HG03139 (cell line): ENCODE measurements around the gene ZDHHC17.
"Not testable (repeated sequence)": the region's sequence is repeated elsewhere in the genome, so short reads cannot be mapped to it uniquely, and the experiment has no call there.

Experiments
- ATAC-seq: cut with Tn5 transposase; IDR thresholded peaks from one replicate; pipeline ENCODE4 v1.9.1; 2021; ENCODE audit not compliant: unreplicated experiment

The ZDHHC17 gene, protein sequence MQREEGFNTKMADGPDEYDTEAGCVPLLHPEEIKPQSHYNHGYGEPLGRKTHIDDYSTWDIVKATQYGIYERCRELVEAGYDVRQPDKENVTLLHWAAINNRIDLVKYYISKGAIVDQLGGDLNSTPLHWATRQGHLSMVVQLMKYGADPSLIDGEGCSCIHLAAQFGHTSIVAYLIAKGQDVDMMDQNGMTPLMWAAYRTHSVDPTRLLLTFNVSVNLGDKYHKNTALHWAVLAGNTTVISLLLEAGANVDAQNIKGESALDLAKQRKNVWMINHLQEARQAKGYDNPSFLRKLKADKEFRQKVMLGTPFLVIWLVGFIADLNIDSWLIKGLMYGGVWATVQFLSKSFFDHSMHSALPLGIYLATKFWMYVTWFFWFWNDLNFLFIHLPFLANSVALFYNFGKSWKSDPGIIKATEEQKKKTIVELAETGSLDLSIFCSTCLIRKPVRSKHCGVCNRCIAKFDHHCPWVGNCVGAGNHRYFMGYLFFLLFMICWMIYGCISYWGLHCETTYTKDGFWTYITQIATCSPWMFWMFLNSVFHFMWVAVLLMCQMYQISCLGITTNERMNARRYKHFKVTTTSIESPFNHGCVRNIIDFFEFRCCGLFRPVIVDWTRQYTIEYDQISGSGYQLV

GRCh38 chr12:76763746-76764675 lies at the start of gene ZDHHC17:
TSS of gene ZDHHC17 (plus strand) at chr12:76764115. CDS start at chr12:76764237, 122 bp downstream.
- peak; percentile 93 for ATAC-seq

DNA sequence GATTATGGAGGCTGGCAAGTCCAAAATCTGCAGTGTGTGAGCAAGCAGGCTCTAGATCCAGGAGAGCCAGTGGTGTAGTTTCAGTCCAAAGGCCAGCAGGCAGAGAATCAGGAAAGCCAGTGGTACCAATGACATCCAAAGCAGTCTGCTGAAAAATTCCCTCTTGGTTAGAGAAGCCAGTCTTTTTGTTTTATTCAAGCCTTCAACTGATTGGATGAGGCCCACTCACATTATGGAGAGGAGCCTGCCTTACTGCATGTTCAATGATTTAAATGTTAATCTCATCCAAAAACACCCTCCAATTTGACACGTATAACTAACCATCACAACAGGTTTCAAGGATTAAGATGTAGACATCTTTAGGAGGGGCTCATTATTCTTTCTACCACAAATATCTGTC lies 49.5 kb upstream of the ZDHHC17 start:
- no peak for ATAC-seq

DNA sequence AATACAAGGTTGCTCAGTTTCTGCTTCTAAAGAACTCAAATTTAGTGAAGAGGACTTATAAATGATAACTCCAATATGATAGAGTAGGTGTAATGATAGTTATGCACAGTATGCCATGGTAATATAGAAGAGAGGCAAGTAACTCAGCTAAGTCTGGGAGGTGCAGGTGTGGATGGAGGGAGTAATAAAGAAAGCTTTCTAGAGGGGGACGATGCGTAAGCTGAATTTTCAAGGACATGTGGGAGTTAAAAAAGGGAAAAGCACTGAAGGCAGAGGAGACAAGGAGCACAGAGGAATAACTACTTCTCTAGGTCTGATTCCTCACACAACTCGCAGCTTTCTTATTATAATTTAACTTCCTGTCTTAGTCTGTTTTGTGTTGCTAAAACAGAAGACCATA lies 49.1 kb upstream of the ZDHHC17 start:
- no peak for ATAC-seq

DNA sequence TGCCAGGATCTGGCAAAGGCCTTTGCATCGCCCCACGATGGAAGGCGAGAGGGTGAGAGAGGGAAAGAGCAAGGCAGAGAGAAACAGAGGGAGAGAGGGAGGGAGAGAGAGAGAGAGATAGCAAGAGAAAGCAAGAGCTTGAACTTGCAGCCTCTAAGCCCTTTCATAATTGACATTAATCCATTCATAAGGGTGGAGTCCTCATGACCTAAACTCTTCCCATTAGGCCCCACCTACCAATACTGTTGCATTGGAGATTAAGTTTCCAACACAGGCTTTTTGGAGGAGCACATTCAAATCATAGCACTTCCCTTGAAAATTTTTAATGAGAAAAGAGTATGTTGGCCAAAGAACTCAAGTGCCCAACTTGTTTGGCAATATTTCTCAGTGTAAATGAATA lies 48.6 kb upstream of the ZDHHC17 start:
- ATAC-seq: no peak

DNA sequence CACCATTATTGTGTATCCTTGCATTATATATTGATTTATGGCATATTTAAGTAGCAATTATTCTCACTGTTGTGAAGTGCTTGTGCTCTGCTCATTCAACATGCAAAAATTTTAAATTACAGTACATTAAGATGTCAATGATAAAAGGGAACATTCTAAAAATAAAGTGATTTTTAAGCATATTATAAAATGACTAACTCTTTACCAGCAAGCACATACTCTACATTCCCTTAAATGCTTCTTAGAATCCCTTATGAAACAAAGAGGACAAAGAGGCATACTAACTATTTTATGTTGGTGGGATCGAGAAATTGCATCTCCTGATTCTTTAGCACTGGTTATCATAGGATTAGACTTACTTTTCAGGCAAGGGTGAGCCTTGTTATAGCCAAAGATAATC lies 46.6 kb upstream of the ZDHHC17 start:
- ATAC-seq: no peak

DNA sequence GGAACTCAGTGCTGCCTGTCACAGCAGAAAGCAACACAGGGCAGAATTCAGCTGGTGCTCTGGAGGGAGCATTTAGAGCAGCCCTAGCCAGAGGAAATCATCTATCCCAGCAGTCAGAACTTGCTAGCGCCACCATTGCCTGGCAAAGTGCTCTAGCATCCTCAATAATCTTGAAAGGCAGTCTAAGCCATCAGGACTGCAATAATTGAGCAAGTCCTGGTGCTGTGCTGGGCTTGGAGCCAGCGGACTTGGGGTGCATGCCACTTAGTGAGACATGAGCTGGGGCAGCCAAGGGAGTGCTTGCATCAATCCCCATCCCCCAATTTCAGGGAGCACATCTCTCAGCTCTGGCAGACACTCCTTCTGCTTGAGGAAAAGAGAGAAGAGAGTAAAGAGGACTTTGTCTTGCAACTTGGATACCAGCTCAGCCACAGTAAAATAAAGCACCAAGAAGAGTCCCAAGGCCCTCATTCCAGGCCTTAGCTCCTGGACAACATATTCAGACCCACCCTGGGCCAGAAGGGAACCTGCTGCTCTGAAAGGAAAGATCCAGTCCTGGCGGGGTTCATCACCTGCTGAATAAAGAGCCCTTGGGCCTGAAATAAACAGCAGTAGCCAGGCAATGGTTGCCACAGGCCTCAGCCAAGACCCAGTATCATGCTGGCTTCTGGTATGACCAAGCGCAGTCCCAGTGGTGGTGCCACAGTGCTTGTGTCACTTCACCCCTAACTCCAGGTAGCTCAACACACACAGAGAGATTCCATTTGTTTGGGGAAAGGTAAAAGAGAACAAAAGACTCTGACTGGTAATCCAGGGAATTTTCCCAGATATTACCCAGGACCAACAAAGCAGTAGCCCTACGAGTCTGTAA lies 44.5 kb upstream of the ZDHHC17 start:
- no peak for ATAC-seq

DNA sequence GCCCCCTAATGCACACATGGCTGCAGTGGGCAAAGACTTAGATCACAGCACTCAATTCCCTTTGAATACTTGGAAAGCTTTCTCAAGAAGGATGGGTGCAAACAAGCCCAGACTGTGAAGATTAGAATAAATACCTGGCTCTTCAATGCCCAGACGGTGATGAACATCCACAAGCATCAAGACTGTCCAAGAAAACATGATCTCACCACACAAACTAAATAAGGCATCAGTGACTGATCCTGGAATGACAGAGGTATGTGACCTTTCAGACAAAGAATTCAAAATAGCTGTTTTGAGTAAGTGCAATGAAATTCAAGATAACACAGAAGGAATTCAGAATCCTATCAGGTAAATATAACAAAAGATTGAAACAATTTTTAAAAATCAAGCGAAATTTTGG lies 43.8 kb upstream of the ZDHHC17 start:
- no peak for ATAC-seq

DNA sequence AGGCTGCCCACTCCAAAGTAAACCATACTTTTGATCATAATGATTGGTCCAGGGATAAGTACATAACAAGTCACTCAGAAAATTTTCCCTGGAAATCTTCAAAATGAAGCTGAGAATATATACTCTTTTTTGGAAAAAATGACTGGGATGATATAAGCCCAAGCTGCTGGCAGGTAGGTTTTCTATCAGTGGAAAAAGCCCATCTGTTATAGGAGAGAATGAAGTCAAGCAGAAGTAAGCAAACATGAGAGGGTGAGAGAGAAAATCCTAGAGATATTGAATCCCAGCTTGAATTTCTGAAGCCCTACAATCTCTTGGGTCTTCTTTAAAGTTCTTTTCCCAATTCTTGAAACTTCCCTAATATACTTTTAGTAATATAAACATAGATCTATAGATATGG lies 37.3 kb upstream of the ZDHHC17 start:
- ATAC-seq: no peak

DNA sequence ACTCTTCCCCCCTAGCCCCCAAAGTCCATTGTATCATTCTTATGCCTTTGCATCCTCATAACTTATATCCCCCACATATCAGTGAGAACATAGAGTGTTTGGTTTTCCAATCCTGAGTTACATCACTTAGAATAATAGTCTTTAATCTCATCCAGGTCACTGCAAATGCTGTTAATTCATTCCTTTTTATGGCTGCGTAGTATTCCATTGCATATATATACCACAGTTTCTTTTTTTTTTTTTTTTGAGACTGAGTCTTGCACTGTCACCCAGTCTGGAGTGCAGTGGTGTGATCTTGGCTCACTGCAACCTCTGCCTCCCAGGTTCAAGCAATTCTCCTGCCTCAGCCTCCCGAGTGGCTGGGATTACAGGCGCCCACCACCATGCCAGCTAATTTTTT lies 31.7 kb upstream of the ZDHHC17 start:
- ATAC-seq: not testable (repeated sequence)

- not testable (repeated sequence) for ATAC-seq
Observed at GRCh38 chr12:76737689-76738088, 26.2 kb upstream of the ZDHHC17 start.

DNA sequence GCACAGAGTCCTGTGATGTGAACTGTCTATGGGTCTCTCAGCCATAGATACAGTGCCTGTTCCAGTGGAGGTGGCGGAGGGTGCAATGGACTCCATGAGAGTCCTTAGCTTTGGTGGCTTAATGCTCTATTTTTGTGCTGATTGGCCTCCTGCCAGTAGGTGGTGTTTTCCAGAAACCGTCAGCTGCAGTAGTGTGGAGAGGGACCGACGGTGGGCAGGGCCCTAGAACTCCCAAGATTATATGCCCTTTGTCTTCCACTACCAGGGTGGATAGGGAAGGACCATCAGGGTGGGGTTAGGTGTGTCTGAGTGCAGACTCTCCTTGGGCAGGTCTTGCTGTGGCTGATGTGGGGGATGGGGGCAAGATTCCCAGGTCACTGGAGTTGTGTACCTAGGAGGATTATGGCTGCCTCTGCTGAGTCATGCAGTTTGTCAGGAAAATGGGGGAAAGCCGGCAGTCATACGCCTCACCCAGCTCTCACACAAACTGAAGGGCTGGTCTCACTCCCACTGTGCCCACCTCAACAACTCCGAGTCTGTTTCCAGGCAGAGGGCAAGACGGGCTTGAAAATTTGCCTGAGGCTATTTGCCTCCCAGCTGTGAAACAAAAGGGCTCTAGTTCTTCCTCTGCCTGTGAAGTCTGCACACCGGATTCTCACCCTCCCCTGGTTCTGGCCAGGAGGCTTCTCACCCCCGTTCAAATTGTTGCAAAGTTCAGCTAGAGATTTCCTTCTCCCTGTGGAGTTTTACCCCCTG lies 24.9 kb upstream of the ZDHHC17 start:
- ATAC-seq: no peak

- no peak for ATAC-seq
Observed at GRCh38 chr12:76739896-76740295, 24.0 kb upstream of the ZDHHC17 start.

- ATAC-seq: no peak
Observed at GRCh38 chr12:76740501-76740900, 23.4 kb upstream of the ZDHHC17 start.

DNA sequence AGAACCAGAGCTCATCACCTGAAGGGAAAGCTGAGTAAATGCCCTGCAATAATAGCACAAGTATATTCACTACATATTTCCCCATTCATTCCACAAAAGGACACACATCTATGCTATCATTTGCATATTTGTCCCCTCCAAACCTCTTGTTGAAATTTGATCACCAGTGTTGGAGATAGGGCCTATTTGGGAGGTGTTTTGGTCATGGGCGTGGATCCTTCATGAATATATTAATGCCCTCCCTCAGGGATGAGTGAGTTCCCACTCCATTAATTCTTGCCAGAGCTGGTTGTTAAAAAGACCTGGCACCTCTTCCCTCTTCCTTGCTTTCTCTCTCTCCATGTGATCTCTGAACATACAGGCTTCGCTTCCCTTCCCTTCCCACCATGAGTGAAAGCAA lies 18.6 kb upstream of the ZDHHC17 start:
- ATAC-seq: no peak

DNA sequence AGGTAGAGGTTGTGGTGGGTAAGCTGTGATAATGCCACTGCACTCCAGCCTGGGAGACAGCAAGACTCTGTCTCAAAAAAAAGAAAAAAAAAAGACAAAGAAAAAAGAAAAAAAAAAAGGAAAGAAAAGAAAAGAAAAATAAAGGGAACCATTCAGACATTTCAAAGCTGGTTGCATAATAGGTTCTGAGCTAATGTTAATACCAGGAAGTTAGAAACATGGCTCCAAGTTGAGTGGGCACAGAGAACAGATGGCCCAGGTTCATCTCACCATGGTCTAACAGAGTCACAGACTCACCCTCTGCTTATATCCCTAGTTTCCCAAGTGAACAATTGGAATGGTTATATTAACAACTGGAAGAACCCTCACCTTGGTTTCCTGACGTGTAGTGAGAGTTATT lies 17.4 kb upstream of the ZDHHC17 start:
- no peak for ATAC-seq

DNA sequence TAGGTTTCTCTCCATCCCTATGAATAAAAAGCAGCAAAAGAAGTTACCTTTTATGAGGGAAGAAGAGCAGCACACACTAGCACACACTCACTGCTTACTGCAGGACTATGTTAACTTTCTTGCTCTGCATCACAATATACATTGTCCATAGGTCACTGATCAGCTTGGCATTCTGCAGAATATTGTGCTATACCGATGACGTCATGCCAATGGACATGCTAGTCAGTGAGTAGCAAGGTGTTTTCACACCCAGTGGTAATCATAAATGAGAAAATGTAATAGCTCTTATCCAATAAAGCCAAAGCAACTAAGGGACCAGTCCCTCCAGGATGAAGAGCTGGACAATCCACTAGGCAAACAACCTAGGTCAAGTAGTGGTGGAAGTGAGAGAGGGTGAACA lies 16.7 kb upstream of the ZDHHC17 start:
- ATAC-seq: no peak

- no peak for ATAC-seq
Observed at GRCh38 chr12:76755829-76756379, 8.0 kb upstream of the ZDHHC17 start.

GRCh38 chr12:76757694-76758093 lies 6.2 kb upstream of the ZDHHC17 start:
- ATAC-seq: no peak

GRCh38 chr12:76762601-76762980 lies 1.3 kb upstream of the ZDHHC17 start:
- no peak for ATAC-seq

GRCh38 chr12:76764856-76765255 lies 941 bp downstream of the ZDHHC17 start:
- ATAC-seq: no peak
